Panc1 (cell line): ENCODE data around the gene FCRL5.

Experiments used
- POLR2AphosphoS5 ChIP-seq: IDR thresholded peaks from 2 replicates; pipeline ENCODE4 v1.6.1; 2012; ENCODE audit warnings: mild to moderate bottlenecking, low read depth, low read length, moderate library complexity
- SIN3A ChIP-seq: IDR thresholded peaks from 2 replicates; pipeline ENCODE4 v1.6.1; 2012; ENCODE audit warnings: low read depth, mild to moderate bottlenecking, low read length, moderate library complexity, borderline replicate concordance; ENCODE audit not compliant: insufficient read depth
- TCF7L2 ChIP-seq: IDR thresholded peaks from 2 replicates; pipeline ENCODE4 v1.6.1; 2011; ENCODE audit warnings: mild to moderate bottlenecking, low read depth, low read length, inconsistent platforms
- TF ChIP-seq, protein P1 (sequence below): fragments of 450-650 bp; IDR thresholded peaks from 2 replicates; pipeline ENCODE4 v1.5.1; 2017; ENCODE audit warnings: mild to moderate bottlenecking
- TF ChIP-seq, protein P2 (sequence below), 2 experiments: IDR thresholded peaks; 2 replicates each; pipeline ENCODE4 v1.6.1; 2011 to 2012; ENCODE audit warnings: low read depth in 2 of 2, control low read depth in 1 of 2, low read length in 1 of 2, mild to moderate bottlenecking in 1 of 2, moderate library complexity in 1 of 2; ENCODE audit not compliant: insufficient read depth in 1 of 2

DNA sequence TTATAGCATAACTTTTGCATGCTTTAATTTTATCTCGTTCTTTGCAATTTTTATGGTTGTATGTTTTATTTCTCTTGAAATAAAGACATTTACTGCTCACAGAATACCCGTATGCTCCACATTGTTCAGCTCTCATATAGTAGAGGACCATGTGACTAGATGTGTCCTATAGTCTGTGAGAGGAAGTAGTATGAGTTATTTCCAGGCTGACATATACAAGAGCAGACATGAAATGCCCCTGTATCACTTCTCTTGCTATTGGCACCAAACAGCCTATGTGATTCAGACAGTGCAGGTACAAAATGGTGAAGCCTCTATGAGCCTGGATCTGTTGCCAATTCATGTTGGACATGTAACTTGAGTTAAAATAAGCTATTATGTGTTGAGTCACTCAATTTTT lies 5.8 kb upstream of the FCRL5 start:
- TF ChIP-seq, protein P1, sequence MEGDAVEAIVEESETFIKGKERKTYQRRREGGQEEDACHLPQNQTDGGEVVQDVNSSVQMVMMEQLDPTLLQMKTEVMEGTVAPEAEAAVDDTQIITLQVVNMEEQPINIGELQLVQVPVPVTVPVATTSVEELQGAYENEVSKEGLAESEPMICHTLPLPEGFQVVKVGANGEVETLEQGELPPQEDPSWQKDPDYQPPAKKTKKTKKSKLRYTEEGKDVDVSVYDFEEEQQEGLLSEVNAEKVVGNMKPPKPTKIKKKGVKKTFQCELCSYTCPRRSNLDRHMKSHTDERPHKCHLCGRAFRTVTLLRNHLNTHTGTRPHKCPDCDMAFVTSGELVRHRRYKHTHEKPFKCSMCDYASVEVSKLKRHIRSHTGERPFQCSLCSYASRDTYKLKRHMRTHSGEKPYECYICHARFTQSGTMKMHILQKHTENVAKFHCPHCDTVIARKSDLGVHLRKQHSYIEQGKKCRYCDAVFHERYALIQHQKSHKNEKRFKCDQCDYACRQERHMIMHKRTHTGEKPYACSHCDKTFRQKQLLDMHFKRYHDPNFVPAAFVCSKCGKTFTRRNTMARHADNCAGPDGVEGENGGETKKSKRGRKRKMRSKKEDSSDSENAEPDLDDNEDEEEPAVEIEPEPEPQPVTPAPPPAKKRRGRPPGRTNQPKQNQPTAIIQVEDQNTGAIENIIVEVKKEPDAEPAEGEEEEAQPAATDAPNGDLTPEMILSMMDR, result no peak
- TF ChIP-seq, protein P2, sequence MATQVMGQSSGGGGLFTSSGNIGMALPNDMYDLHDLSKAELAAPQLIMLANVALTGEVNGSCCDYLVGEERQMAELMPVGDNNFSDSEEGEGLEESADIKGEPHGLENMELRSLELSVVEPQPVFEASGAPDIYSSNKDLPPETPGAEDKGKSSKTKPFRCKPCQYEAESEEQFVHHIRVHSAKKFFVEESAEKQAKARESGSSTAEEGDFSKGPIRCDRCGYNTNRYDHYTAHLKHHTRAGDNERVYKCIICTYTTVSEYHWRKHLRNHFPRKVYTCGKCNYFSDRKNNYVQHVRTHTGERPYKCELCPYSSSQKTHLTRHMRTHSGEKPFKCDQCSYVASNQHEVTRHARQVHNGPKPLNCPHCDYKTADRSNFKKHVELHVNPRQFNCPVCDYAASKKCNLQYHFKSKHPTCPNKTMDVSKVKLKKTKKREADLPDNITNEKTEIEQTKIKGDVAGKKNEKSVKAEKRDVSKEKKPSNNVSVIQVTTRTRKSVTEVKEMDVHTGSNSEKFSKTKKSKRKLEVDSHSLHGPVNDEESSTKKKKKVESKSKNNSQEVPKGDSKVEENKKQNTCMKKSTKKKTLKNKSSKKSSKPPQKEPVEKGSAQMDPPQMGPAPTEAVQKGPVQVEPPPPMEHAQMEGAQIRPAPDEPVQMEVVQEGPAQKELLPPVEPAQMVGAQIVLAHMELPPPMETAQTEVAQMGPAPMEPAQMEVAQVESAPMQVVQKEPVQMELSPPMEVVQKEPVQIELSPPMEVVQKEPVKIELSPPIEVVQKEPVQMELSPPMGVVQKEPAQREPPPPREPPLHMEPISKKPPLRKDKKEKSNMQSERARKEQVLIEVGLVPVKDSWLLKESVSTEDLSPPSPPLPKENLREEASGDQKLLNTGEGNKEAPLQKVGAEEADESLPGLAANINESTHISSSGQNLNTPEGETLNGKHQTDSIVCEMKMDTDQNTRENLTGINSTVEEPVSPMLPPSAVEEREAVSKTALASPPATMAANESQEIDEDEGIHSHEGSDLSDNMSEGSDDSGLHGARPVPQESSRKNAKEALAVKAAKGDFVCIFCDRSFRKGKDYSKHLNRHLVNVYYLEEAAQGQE (IDR thresholded peaks at IDR 0.05; ENCODE audit: insufficient read depth in 1 of 2, low read depth in 2 of 2, low read length in 1 of 2), result no peak
- TF ChIP-seq POLR2AphosphoS5 (no peak), TCF7L2 (no peak), SIN3A (no peak)
